ENCODE results near the gene NEFH. TPM values are rescaled to one million over a fixed set of nuclear protein-coding genes. Genes with fewer than 3 reads are reported as not detected.

NEFH gene
- total RNA-seq, 1 experiment from 2014 or later: not detected

DNA sequence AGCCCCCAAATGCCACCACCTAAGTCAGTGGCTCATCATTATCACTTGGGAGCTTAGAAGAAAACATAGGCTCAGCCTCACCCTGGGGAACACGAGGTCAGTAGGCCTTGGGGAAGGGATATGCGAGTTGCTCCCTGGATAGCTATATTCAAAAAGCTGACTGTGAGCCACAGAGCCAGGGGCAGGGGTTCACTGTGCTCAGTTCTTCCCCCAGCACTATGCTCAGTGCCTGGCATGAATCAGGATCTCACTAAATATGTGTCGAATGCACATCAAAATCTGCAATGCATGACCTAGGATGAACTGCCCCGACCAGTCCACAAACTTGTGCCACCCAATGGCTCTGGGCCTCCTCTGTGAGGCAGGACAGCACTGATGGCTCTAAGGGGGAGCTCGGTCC is 38.4 kb downstream of the NEFH start:
- intact Hi-C loops (cut with micrococcal nuclease; ENCODE audit: unreplicated experiment): no loop called here
- no peaks in the 10 kb centered on the region for H3K27me3 Mint-ChIP-seq (ENCODE audit: unreplicated experiment)
- peaks cover 38% of the 10 kb centered on the region for H3K36me3 Mint-ChIP-seq (ENCODE audit: insufficient read depth, unreplicated experiment)
- BruUV-seq (replicated peaks): no TSS peak
- no peaks in the 10 kb centered on the region for H3K4me1 Mint-ChIP-seq (ENCODE audit: low read depth, unreplicated experiment)
- no peak overlapping the region for H3K4me3 Mint-ChIP-seq (ENCODE audit: low read depth, unreplicated experiment)
- no peak overlapping the region for H3K27ac Mint-ChIP-seq (ENCODE audit: unreplicated experiment)
- DNase-seq: no peak
- TF ChIP-seq, protein P1, sequence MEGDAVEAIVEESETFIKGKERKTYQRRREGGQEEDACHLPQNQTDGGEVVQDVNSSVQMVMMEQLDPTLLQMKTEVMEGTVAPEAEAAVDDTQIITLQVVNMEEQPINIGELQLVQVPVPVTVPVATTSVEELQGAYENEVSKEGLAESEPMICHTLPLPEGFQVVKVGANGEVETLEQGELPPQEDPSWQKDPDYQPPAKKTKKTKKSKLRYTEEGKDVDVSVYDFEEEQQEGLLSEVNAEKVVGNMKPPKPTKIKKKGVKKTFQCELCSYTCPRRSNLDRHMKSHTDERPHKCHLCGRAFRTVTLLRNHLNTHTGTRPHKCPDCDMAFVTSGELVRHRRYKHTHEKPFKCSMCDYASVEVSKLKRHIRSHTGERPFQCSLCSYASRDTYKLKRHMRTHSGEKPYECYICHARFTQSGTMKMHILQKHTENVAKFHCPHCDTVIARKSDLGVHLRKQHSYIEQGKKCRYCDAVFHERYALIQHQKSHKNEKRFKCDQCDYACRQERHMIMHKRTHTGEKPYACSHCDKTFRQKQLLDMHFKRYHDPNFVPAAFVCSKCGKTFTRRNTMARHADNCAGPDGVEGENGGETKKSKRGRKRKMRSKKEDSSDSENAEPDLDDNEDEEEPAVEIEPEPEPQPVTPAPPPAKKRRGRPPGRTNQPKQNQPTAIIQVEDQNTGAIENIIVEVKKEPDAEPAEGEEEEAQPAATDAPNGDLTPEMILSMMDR (IDR thresholded peaks at IDR 0.05; ENCODE audit: unreplicated experiment): no peak
- CTCF ChIA-PET: no interaction called here
- H3K9me3 Mint-ChIP-seq (ENCODE audit: low read depth, unreplicated experiment): no peaks in the 10 kb centered on the region

- intact Hi-C loops (cut with micrococcal nuclease; ENCODE audit: unreplicated experiment): no loop called here
- Mint-ChIP-seq H3K9me3 (ENCODE audit: low read depth, unreplicated experiment) (no peaks in the 10 kb centered on the region), H3K27ac (ENCODE audit: unreplicated experiment) (no peak overlapping the region), H3K27me3 (ENCODE audit: unreplicated experiment) (no peaks in the 10 kb centered on the region), H3K4me1 (ENCODE audit: low read depth, unreplicated experiment) (no peaks in the 10 kb centered on the region), H3K36me3 (ENCODE audit: insufficient read depth, unreplicated experiment) (peaks cover 47% of the 10 kb centered on the region), H3K4me3 (ENCODE audit: low read depth, unreplicated experiment) (no peak overlapping the region)
- CTCF ChIA-PET: no interaction called here
- no peak for DNase-seq
- no TSS peak for BruUV-seq (replicated peaks)
- TF ChIP-seq, protein P1 (IDR thresholded peaks at IDR 0.05; ENCODE audit: unreplicated experiment): no peak
Measured at GRCh38 chr22:29519996-29520395, 40.0 kb downstream of the NEFH start.

- no peaks in the 10 kb centered on the region for H3K4me1 Mint-ChIP-seq (ENCODE audit: low read depth, unreplicated experiment)
- no peaks in the 10 kb centered on the region for H3K9me3 Mint-ChIP-seq (ENCODE audit: low read depth, unreplicated experiment)
- CTCF ChIA-PET: no interaction called here
- DNase-seq: no peak
- no peak overlapping the region for H3K4me3 Mint-ChIP-seq (ENCODE audit: low read depth, unreplicated experiment)
- peaks cover 40% of the 10 kb centered on the region for H3K36me3 Mint-ChIP-seq (ENCODE audit: insufficient read depth, unreplicated experiment)
- H3K27me3 Mint-ChIP-seq (ENCODE audit: unreplicated experiment): no peaks in the 10 kb centered on the region
- BruUV-seq (replicated peaks): no TSS peak
- TF ChIP-seq, protein P1 (IDR thresholded peaks at IDR 0.05; ENCODE audit: unreplicated experiment): no peak
- intact Hi-C loops (cut with micrococcal nuclease; ENCODE audit: unreplicated experiment): no loop called here
- H3K27ac Mint-ChIP-seq (ENCODE audit: unreplicated experiment): no peak overlapping the region
Measured at GRCh38 chr22:29520851-29521250, 40.8 kb downstream of the NEFH start.

- CTCF ChIA-PET: no interaction called here
- Mint-ChIP-seq H3K4me3 (ENCODE audit: low read depth, unreplicated experiment) (no peak overlapping the region), H3K36me3 (ENCODE audit: insufficient read depth, unreplicated experiment) (peaks cover 37% of the 10 kb centered on the region), H3K9me3 (ENCODE audit: low read depth, unreplicated experiment) (no peaks in the 10 kb centered on the region), H3K27me3 (ENCODE audit: unreplicated experiment) (no peaks in the 10 kb centered on the region), H3K27ac (ENCODE audit: unreplicated experiment) (no peak overlapping the region), H3K4me1 (ENCODE audit: low read depth, unreplicated experiment) (no peaks in the 10 kb centered on the region)
- TF ChIP-seq, protein P1 (IDR thresholded peaks at IDR 0.05; ENCODE audit: unreplicated experiment): no peak
- intact Hi-C loops (cut with micrococcal nuclease; ENCODE audit: unreplicated experiment): no loop called here
- no TSS peak for BruUV-seq (replicated peaks)
- no peak for DNase-seq
Measured at GRCh38 chr22:29521526-29521925, 41.5 kb downstream of the NEFH start.

All from Calu3 (cell line).